GM19240 (cell line): ENCODE data around the gene TGM3.

ENCODE experiments used
- DNase-seq: peaks from one replicate; pipeline ENCODE4 v3.0.0; 2011; ENCODE audit warnings: low spot score; ENCODE audit not compliant: insufficient read length

TGM3 gene

GRCh38 chr20:2283706-2284423, 11.9 kb upstream of the TGM3 start:
- no peak for DNase-seq

- no peak for DNase-seq
Observed at GRCh38 chr20:2285193-2285592, 10.6 kb upstream of the TGM3 start.

GRCh38 chr20:2285613-2286012, 10.2 kb upstream of the TGM3 start:
- no peak for DNase-seq

- DNase-seq, result no peak
Observed at GRCh38 chr20:2287504-2287903, 8.3 kb upstream of the TGM3 start.

GRCh38 chr20:2289475-2289874, 6.3 kb upstream of the TGM3 start:
- DNase-seq, result peak; percentile 16

GRCh38 chr20:2290486-2290885, 5.3 kb upstream of the TGM3 start:
- DNase-seq, result no peak

- no peak for DNase-seq
Observed at GRCh38 chr20:2292416-2293110, 3.2 kb upstream of the TGM3 start.

GRCh38 chr20:2293486-2293885, 2.3 kb upstream of the TGM3 start:
- DNase-seq, result no peak

- no peak for DNase-seq
Observed at GRCh38 chr20:2293971-2294370, 1.8 kb upstream of the TGM3 start.

GRCh38 chr20:2295286-2295685, 515 bp upstream of the TGM3 start:
- no peak for DNase-seq

- no peak for DNase-seq
Observed at GRCh38 chr20:2296524-2297356, 939 bp downstream of the TGM3 start.

GRCh38 chr20:2297357-2297728, 1.5 kb downstream of the TGM3 start:
- no peak for DNase-seq

- DNase-seq, result no peak
Observed at GRCh38 chr20:2298116-2298515, 2.3 kb downstream of the TGM3 start.

GRCh38 chr20:2298701-2299100, 2.9 kb downstream of the TGM3 start:
- DNase-seq, result no peak

- DNase-seq, result no peak
Observed at GRCh38 chr20:2299301-2299700, 3.5 kb downstream of the TGM3 start.

GRCh38 chr20:2300002-2300401, 4.2 kb downstream of the TGM3 start:
- no peak for DNase-seq

GRCh38 chr20:2300420-2300819, 4.6 kb downstream of the TGM3 start:
- no peak for DNase-seq

- DNase-seq, result peak; percentile 84
Observed at GRCh38 chr20:2301164-2301622, 5.4 kb downstream of the TGM3 start.

- no peak for DNase-seq
Observed at GRCh38 chr20:2302384-2303060, 6.7 kb downstream of the TGM3 start.

- no peak for DNase-seq
Observed at GRCh38 chr20:2303673-2304072, 7.9 kb downstream of the TGM3 start.

- DNase-seq, result no peak
Observed at GRCh38 chr20:2304180-2304579, 8.4 kb downstream of the TGM3 start.

- no peak for DNase-seq
Observed at GRCh38 chr20:2305029-2305428, 9.2 kb downstream of the TGM3 start.
